SK-N-SH (cell line): ENCODE measurements around the gene ZAP70. TPM values are rescaled to one million over a fixed set of nuclear protein-coding genes. Genes with fewer than 3 reads are reported as not detected.

ENCODE experiments used
- CTCF ChIA-PET: fragments of 300-600, 350-600 bp; formaldehyde crosslinking; extraction: SDS; loops from one replicate; lab custom pipeline; 2021; lab: Yijun Ruan, JAX
- POLR2A ChIA-PET: fragments of 350-600 bp; sonication (Branson Sonifier 250); formaldehyde crosslinking; extraction: SDS; loops from one replicate; lab custom pipeline; 2020; ENCODE audit warnings: antibody characterized with exemption, inconsistent platforms; lab: Yijun Ruan, JAX
- DNase-seq: peaks from one replicate; pipeline ENCODE4 v3.0.0; 2012
- H2AFZ ChIP-seq: fragments of 200-600 bp; sonication (generic); 2 replicates; pipeline ENCODE4 v1.8.1; 2016; ENCODE audit warnings: antibody characterized with exemption, mild to moderate bottlenecking, low read depth
- H3F3A ChIP-seq: fragments of 200-600 bp; sonication (generic); replicated peaks from 2 replicates; pipeline ENCODE3; 2016; ENCODE audit warnings: antibody characterized with exemption, mild to moderate bottlenecking; ENCODE audit not compliant: insufficient read depth
- H3K27ac ChIP-seq, 2 experiments: fragments of 200-500 bp in 1 of 2; fragments of 200-600 bp in 1 of 2; sonication (Bioruptor generic) in 1 of 2; sonication (generic), shearing (Covaris generic) in 1 of 2; 2 replicates each; pipeline versions ENCODE4 v1.5.1 to v1.6.1; 2014 to 2016; ENCODE audit warnings: low read depth in 2 of 2, inconsistent platforms in 1 of 2, low read length in 1 of 2, mild to moderate bottlenecking in 1 of 2, mixed read lengths in 1 of 2
- H3K27me3 ChIP-seq: fragments of 200-600 bp; sonication (generic), shearing (Covaris generic); 2 replicates; pipeline ENCODE4 v1.6.1; 2016; ENCODE audit warnings: mixed run types; ENCODE audit not compliant: insufficient read depth
- H3K36me3 ChIP-seq, 2 experiments: fragments of 200-500 bp in 1 of 2; fragments of 200-600 bp in 1 of 2; sonication (Bioruptor generic) in 1 of 2; sonication (generic) in 1 of 2; replicated peaks in 1 of 2; 2 replicates each; pipeline versions ENCODE3 to v1.5.1; 2014 to 2016; ENCODE audit warnings: low read length in 1 of 2, mild to moderate bottlenecking in 1 of 2; ENCODE audit not compliant: insufficient read depth in 2 of 2, control insufficient read depth in 1 of 2
- H3K4me1 ChIP-seq, 2 experiments: fragments of 200-500 bp in 1 of 2; fragments of 200-600 bp in 1 of 2; sonication (Bioruptor generic) in 1 of 2; sonication (generic), shearing (Covaris generic) in 1 of 2; 2 replicates each; pipeline versions ENCODE4 v1.5.1 to v1.6.1; 2014 to 2016; ENCODE audit warnings: low read depth in 1 of 2, low read length in 1 of 2, mixed run types in 1 of 2; ENCODE audit not compliant: insufficient read depth in 2 of 2, control insufficient read depth in 1 of 2
- H3K4me2 ChIP-seq: fragments of 200-600 bp; sonication (generic), shearing (Covaris generic); 2 replicates; pipeline ENCODE4 v1.6.1; 2017; ENCODE audit warnings: mixed run types
- H3K4me3 ChIP-seq, 2 experiments: fragments of 200-500 bp in 1 of 2; fragments of 200-600 bp in 1 of 2; sonication (Bioruptor generic) in 1 of 2; sonication (generic), shearing (Covaris generic) in 1 of 2; 2 replicates each; pipeline versions ENCODE4 v1.5.1 to v1.8.1; 2014 to 2016; ENCODE audit warnings: low read depth in 2 of 2, inconsistent platforms in 1 of 2, low read length in 1 of 2, mild to moderate bottlenecking in 1 of 2, mixed read lengths in 1 of 2, moderate library complexity in 1 of 2
- H3K79me2 ChIP-seq: fragments of 200-600 bp; sonication (generic); 2 replicates; pipeline ENCODE4 v1.8.1; 2017; ENCODE audit warnings: mild to moderate bottlenecking; ENCODE audit not compliant: insufficient read depth
- H3K9ac ChIP-seq: fragments of 200-600 bp; sonication (generic); 2 replicates; pipeline ENCODE4 v1.6.1; 2017; ENCODE audit warnings: mixed run types
- H3K9me2 ChIP-seq: fragments of 200-600 bp; sonication (generic); 2 replicates; pipeline ENCODE4 v1.6.1; 2017; ENCODE audit warnings: mixed run types
- H3K9me3 ChIP-seq: fragments of 200-600 bp; sonication (generic); 2 replicates; pipeline ENCODE4 v1.6.1; 2017; ENCODE audit warnings: mixed run types, mild to moderate bottlenecking, moderate library complexity
- H4K20me1 ChIP-seq: fragments of 200-600 bp; sonication (generic); 2 replicates; pipeline ENCODE4 v1.6.1; 2017; ENCODE audit warnings: mild to moderate bottlenecking, mixed run types; ENCODE audit not compliant: insufficient read depth
- FOSL2 ChIP-seq: IDR thresholded peaks from 2 replicates; pipeline ENCODE4 v1.4.0; 2012; ENCODE audit warnings: low read depth, mild to moderate bottlenecking, moderate library complexity, borderline replicate concordance
- GABPA ChIP-seq: IDR thresholded peaks from 2 replicates; pipeline ENCODE4 v1.4.0; 2012; ENCODE audit warnings: low read depth, mild to moderate bottlenecking
- IRF3 ChIP-seq: fragments of 150-350 bp; IDR thresholded peaks from 2 replicates; pipeline ENCODE4 v1.6.1; 2016; ENCODE audit warnings: mild to moderate bottlenecking, low read depth, low read length
- JUND ChIP-seq: IDR thresholded peaks from 2 replicates; pipeline ENCODE4 v1.4.0; 2012
- MEF2A ChIP-seq: IDR thresholded peaks from 2 replicates; pipeline ENCODE4 v1.4.0; 2012; ENCODE audit warnings: low read depth, borderline replicate concordance
- NFIC ChIP-seq: IDR thresholded peaks from 2 replicates; pipeline ENCODE4 v1.4.0; 2012; ENCODE audit warnings: borderline replicate concordance
- RCOR1 ChIP-seq: fragments of 150-350 bp; IDR thresholded peaks from 2 replicates; pipeline ENCODE4 v1.6.1; 2017; ENCODE audit warnings: antibody characterized with exemption, low read length
- SMC3 ChIP-seq: IDR thresholded peaks from 2 replicates; pipeline ENCODE4 v1.6.1; 2012; ENCODE audit warnings: low read depth, low read length, improper control_type of control experiment
- TAF1 ChIP-seq: IDR thresholded peaks from 2 replicates; pipeline ENCODE4 v1.6.1; 2012; ENCODE audit warnings: low read depth, mild to moderate bottlenecking, low read length, moderate library complexity, borderline replicate concordance
- TCF12 ChIP-seq: IDR thresholded peaks from 2 replicates; pipeline ENCODE4 v1.4.0; 2012
- USF1 ChIP-seq: IDR thresholded peaks from 2 replicates; pipeline ENCODE4 v1.4.0; 2012; ENCODE audit warnings: low read depth, borderline replicate concordance
- USF2 ChIP-seq: fragments of 150-350 bp; IDR thresholded peaks from 2 replicates; pipeline ENCODE4 v1.6.1; 2017; ENCODE audit warnings: antibody characterized with exemption, low read length, low read depth, borderline replicate concordance
- WGBS: methylation state at CpG from one replicate; pipeline ENCODE4 v1.1.6; 2017; ENCODE audit warnings: low lambda C conversion rate; 5-methylcytosine and 5-hydroxymethylcytosine counted together
- polyA plus RNA-seq, 3 experiments: library from polyadenylated mRNA; depleted of rRNA; stranded (reverse); fragments of >200 nt; gene quantifications; 2 replicates each; pipeline ENCODE4 v1.2.3, GENCODE V29; 2012

The ZAP70 gene
- polyA plus RNA-seq, 1 of the 3 experiments (the other 2 are of a cell fraction), result 0.05 TPM

GRCh38 chr2:97669448-97669847 lies 43.9 kb upstream of the ZAP70 start, which contains the start of gene C2orf92:
Gene C2orf92, plus strand, starts transcription at chr2:97669713. Its CDS starts 76 bp downstream, at chr2:97669789.
- Histone ChIP-seq H3K9ac (no peak within 1 kb of the TSS), H3F3A (peaks cover 1% of the 10 kb centered on the region), H3K9me2 (no peaks in the 10 kb centered on the region), H3K36me3 (no peaks in the 10 kb centered on the region), H3K4me2 (no peak within 1 kb of the TSS), H2AFZ (no peak within 1 kb of the TSS), H4K20me1 (no peaks in the 10 kb centered on the region), H3K4me3 (no peak within 1 kb of the TSS), H3K4me1 (peaks cover 0 to 2% of the 10 kb centered on the region in 2 experiments; a peak in 1 of 4 replicates), H3K79me2 (no peaks in the 10 kb centered on the region), H3K27me3 (no peaks in the 10 kb centered on the region), H3K27ac (no peak within 1 kb of the TSS), H3K9me3 (no peaks in the 10 kb centered on the region)
- ChIA-PET POLR2A (no interaction called here), CTCF (interaction anchor here (1.4 to 1.8 kb wide), 4 partner anchors 15 to 79 kb away, joined by 4 to 7 read pairs (median 6); no protein-coding TSS in a partner anchor)
- TF ChIP-seq MEF2A, result no peak
- no peak for TF ChIP-seq TCF12
- no peak for TF ChIP-seq RCOR1
- no peak for TF ChIP-seq FOSL2
- no peak for TF ChIP-seq NFIC
- TF ChIP-seq TAF1, result no peak
- no peak for TF ChIP-seq IRF3
- no peak for TF ChIP-seq USF2
- no peak for TF ChIP-seq JUND
- 91% methylated on average over 6 of the region's 6 CpGs for WGBS
- DNase-seq, result no peak

GRCh38 chr2:97670471-97670870 lies 42.9 kb upstream of the ZAP70 start:
- ChIA-PET CTCF (interaction anchor here (1.7 to 1.8 kb wide), 3 partner anchors 27 to 80 kb away, joined by 4 to 7 read pairs (median 6); no protein-coding TSS in a partner anchor), POLR2A (no interaction called here)
- 96% methylated on average over 1 of the region's 1 CpG for WGBS

More at GRCh38 chr2:97670471-97670870, 42.9 kb upstream of the ZAP70 start:
- Histone ChIP-seq H3K9me3 (no peaks in the 10 kb centered on the region), H3K27me3 (no peaks in the 10 kb centered on the region), H4K20me1 (no peaks in the 10 kb centered on the region), H3K4me3 (no peak overlapping the region), H3F3A (no peaks in the 10 kb centered on the region), H3K9ac (no peak overlapping the region), H2AFZ (no peak overlapping the region), H3K4me1 (no peaks in the 10 kb centered on the region), H3K9me2 (no peaks in the 10 kb centered on the region), H3K79me2 (no peaks in the 10 kb centered on the region), H3K36me3 (no peaks in the 10 kb centered on the region), H3K27ac (no peak overlapping the region), H3K4me2 (no peak overlapping the region)
- TF ChIP-seq GABPA (no peak), SMC3 (no peak), USF1 (no peak)
- no peak for DNase-seq
